Gastroesophageal sphincter (tissue), 4 donors: Measurements from ENCODE around the gene CD53. TPM values are rescaled to one million over a fixed set of nuclear protein-coding genes. Genes with fewer than 3 reads are reported as not detected.

ENCODE experiments used
- ATAC-seq: fragments of 150-250 bp; one replicate; pipeline ENCODE4 v1.9.1; 2016; ENCODE audit warnings: mild to moderate bottlenecking, moderate library complexity
- H3K27ac ChIP-seq, 4 donors: fragments of 200-600 bp; sonication (generic) in 3 of 4; 1 replicate in 3 of 4; 2 replicates in 1 of 4; pipeline ENCODE4 v1.5.1; 2016 to 2019
- H3K27me3 ChIP-seq: fragments of 200-600 bp; sonication (generic); one replicate; pipeline ENCODE4 v1.5.1; 2019
- H3K36me3 ChIP-seq, 2 donors: fragments of 200-600 bp; sonication (generic); one replicate each; pipeline ENCODE4 v1.5.1; 2019; ENCODE audit warnings: control low read depth in 1 of 2
- H3K4me1 ChIP-seq, 3 donors: fragments of 200-600 bp; sonication (generic); 1 replicate in 2 of 3; 2 replicates in 1 of 3; pipeline ENCODE4 v1.5.1; 2016 to 2019; ENCODE audit warnings: control low read depth in 2 of 3
- H3K4me3 ChIP-seq, 2 donors: fragments of 200-600 bp; sonication (generic); one replicate each; pipeline ENCODE4 v1.5.1; 2019; ENCODE audit warnings: mild to moderate bottlenecking in 1 of 2, moderate library complexity in 1 of 2
- H3K9me3 ChIP-seq, 3 donors: fragments of 200-600 bp; sonication (generic); one replicate each; pipeline ENCODE4 v1.5.1; 2017 to 2019; ENCODE audit warnings: control low read depth in 2 of 3
- CTCF ChIP-seq, 4 experiments: fragments of 200-600 bp in 2 of 4; fragments of 450-650 bp in 2 of 4; sonication (generic) in 1 of 4; IDR thresholded peaks; one replicate each; pipeline ENCODE4 v1.5.1; 2017 to 2019; ENCODE audit warnings: antibody characterized with exemption in 4 of 4, mild to moderate bottlenecking in 2 of 4, moderate library complexity in 2 of 4
- EP300 ChIP-seq: sonication (generic); formaldehyde crosslinking; IDR thresholded peaks from one replicate; pipeline ENCODE4 v1.6.1; 2017; ENCODE audit warnings: antibody characterized with exemption, mild to moderate bottlenecking
- POLR2A ChIP-seq, 2 donors: fragments of 450-650 bp; IDR thresholded peaks; one replicate each; pipeline ENCODE4 v1.6.1; 2017; ENCODE audit warnings: antibody characterized with exemption in 2 of 2, mild to moderate bottlenecking in 2 of 2, moderate library complexity in 1 of 2
- POLR2AphosphoS5 ChIP-seq: sonication (generic); formaldehyde crosslinking; IDR thresholded peaks from one replicate; pipeline ENCODE4 v1.6.1; 2017; ENCODE audit warnings: antibody characterized with exemption
- WGBS, 2 donors: methylation state at CpG; one replicate each; pipeline ENCODE4 v1.1.5; 2018; ENCODE audit warnings: low coverage in 1 of 2; 5-methylcytosine and 5-hydroxymethylcytosine counted together
- total RNA-seq, 4 donors: library from RNA; depleted of rRNA; stranded (reverse); fragments of >200 nt; gene quantifications; one replicate each; pipeline ENCODE4 v1.1.0, GENCODE V29; 2016

Gene CD53
- total RNA-seq, 4 donors from 2014 or later = 8.1 to 48.1 (median 22.9) TPM

DNA sequence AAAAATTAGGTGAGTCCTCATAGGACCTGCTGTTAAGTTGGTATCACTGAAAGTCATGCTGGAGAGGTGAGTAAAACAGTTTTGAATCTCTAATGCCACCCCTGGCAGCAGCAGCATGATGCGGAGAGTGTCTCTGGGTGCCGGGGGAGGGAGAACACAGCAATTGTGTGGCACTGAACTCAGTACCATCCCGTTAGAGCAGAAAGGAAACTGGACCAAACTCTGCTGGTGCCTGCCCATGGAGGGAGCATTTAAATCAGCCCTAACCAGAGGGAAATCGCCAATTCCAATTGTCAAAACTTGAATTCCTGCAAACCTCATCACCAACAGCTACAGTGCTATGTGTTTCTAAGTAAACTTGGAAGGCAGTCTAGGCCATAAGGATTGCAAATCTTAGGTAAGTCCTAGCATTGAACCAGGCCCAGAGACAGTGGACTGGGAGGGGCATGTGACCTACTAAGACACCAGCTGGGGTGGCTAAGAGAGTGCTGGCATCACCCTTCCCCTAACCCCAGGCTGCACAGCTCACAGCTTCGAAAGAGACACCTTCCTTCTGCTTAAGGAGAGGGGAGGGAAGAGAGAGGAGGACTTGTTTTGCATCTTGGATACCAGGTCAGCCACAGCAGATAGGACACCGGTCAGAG, 30.0 kb downstream of the CD53 start:
- TF ChIP-seq POLR2AphosphoS5 (no peak), EP300 (no peak), POLR2A (IDR thresholded peaks at IDR 0.05) (no peak)
- H3K36me3 ChIP-seq = no peaks in the 10 kb centered on the region
- no peak overlapping the region for H3K27ac ChIP-seq
- ATAC-seq = no peak
- peaks cover 0 to 11% (median 0%) of the 10 kb centered on the region in 3 donors for H3K9me3 ChIP-seq
- H3K4me3 ChIP-seq = no peak overlapping the region
- no peaks in the 10 kb centered on the region for H3K4me1 ChIP-seq
- no peaks in the 10 kb centered on the region for H3K27me3 ChIP-seq
- 55 to 68% methylated on average over 4 to 5 of the region's 6 CpGs for WGBS, 2 donors

DNA sequence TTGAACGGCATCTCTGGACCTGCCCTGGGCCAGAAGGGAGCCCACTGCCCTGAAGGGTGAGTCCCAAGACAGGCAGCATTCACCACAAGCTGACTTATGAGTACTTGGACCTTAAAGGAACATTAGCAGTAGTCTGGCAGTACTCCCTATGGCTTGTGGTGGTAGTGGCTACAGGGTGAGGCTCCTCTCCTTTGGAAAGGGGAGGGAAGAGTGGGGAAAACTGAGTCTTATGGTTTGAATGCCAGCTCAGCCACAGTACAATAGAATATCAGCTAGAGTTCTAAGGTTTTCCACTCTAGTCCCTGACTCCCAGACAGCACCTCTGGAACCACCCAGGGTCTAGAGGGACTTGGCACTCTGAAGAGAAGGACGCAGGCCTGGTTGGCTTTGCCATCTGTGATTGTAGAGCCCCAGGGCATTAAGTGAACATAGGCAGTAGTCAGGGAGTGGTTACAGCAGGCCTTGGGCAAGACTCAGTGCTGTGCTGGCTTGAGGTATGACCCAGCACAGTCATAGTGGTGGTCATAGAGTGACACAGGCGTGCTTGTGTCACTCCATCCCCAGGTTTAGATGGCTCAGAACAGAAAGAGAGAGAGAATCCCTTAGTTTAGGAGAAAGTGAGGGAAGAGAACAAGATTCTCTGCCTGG, 31.0 kb downstream of the CD53 start:
- 17 to 60% methylated on average over 1 of the region's 3 CpGs for WGBS, 2 donors
- Histone ChIP-seq H3K36me3 (no peaks in the 10 kb centered on the region), H3K4me3 (no peak overlapping the region), H3K9me3 (peaks cover 0 to 11% (median 0%) of the 10 kb centered on the region in 3 donors), H3K4me1 (no peaks in the 10 kb centered on the region), H3K27ac (no peak overlapping the region), H3K27me3 (no peaks in the 10 kb centered on the region)
- no peak for TF ChIP-seq EP300
- no peak for TF ChIP-seq CTCF (IDR thresholded peaks at IDR 0.05)
- no peak for TF ChIP-seq POLR2A (IDR thresholded peaks at IDR 0.05)
- no peak for ATAC-seq

GRCh38 chr1:110912784-110913183, 39.8 kb downstream of the CD53 start:
- Histone ChIP-seq H3K4me1 (no peaks in the 10 kb centered on the region), H3K9me3 (peaks cover 0 to 17% (median 0%) of the 10 kb centered on the region in 3 donors), H3K27ac (no peak overlapping the region), H3K36me3 (no peaks in the 10 kb centered on the region), H3K27me3 (no peaks in the 10 kb centered on the region), H3K4me3 (no peak overlapping the region)
- TF ChIP-seq POLR2AphosphoS5 (no peak), CTCF (IDR thresholded peaks at IDR 0.05) (no peak), POLR2A (IDR thresholded peaks at IDR 0.05) (no peak)
- ATAC-seq = no peak

DNA sequence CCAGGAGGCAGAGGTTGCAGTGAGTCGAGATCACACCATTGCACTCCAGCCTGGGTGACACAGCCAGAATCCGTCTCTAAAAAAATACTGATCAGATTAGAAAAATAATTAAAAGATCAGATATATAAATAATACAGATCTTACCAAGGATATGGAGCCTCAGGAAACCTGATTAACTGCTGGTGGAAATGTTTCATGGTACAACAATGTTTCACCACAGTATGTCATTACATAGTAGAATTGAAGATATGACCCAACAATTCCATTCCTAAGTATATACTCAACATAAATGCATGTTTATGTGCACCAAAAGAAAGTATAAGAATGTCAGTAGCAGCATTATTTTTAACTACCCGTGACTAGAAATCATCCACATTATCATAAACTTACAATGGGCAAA, 41.7 kb downstream of the CD53 start:
- no peak for ATAC-seq
- no peaks in the 10 kb centered on the region for H3K4me1 ChIP-seq

GRCh38 chr1:110915804-110916203, 42.9 kb downstream of the CD53 start:
- no peaks in the 10 kb centered on the region for H3K4me1 ChIP-seq
- H3K27me3 ChIP-seq = no peaks in the 10 kb centered on the region
- H3K4me3 ChIP-seq = no peak overlapping the region
- no peak for TF ChIP-seq POLR2A (IDR thresholded peaks at IDR 0.05)
- no peak for TF ChIP-seq EP300
- TF ChIP-seq POLR2AphosphoS5 = no peak
- no peak for TF ChIP-seq CTCF (IDR thresholded peaks at IDR 0.05)
- ATAC-seq = no peak
- no peaks in the 10 kb centered on the region for H3K36me3 ChIP-seq
- no peak overlapping the region for H3K27ac ChIP-seq
- peaks cover 0 to 17% (median 0%) of the 10 kb centered on the region in 3 donors for H3K9me3 ChIP-seq
- WGBS, 2 donors = 57 to 62% methylated on average over 2 of the region's 2 CpGs

More for the DNA sequence above, 41.7 kb downstream of the CD53 start:
- H3K4me3 ChIP-seq = no peak overlapping the region
- no peak overlapping the region for H3K27ac ChIP-seq
- H3K36me3 ChIP-seq = no peaks in the 10 kb centered on the region
- no peaks in the 10 kb centered on the region for H3K27me3 ChIP-seq
- H3K9me3 ChIP-seq = peaks cover 0 to 17% (median 0%) of the 10 kb centered on the region in 3 donors
- WGBS, 2 donors = 67 to 81% methylated on average over 2 to 3 of the region's 3 CpGs
- TF ChIP-seq EP300 (no peak), CTCF (IDR thresholded peaks at IDR 0.05) (no peak), POLR2AphosphoS5 (no peak), POLR2A (IDR thresholded peaks at IDR 0.05) (no peak)
